ENCODE results near the gene SUSD6. TPM values are rescaled to one million over a fixed set of nuclear protein-coding genes. Genes with fewer than 3 reads are reported as not detected.

The SUSD6 gene, protein sequence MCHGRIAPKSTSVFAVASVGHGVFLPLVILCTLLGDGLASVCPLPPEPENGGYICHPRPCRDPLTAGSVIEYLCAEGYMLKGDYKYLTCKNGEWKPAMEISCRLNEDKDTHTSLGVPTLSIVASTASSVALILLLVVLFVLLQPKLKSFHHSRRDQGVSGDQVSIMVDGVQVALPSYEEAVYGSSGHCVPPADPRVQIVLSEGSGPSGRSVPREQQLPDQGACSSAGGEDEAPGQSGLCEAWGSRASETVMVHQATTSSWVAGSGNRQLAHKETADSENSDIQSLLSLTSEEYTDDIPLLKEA
- 9.2 and 52.2 TPM in 2 replicates for total RNA-seq

DNA sequence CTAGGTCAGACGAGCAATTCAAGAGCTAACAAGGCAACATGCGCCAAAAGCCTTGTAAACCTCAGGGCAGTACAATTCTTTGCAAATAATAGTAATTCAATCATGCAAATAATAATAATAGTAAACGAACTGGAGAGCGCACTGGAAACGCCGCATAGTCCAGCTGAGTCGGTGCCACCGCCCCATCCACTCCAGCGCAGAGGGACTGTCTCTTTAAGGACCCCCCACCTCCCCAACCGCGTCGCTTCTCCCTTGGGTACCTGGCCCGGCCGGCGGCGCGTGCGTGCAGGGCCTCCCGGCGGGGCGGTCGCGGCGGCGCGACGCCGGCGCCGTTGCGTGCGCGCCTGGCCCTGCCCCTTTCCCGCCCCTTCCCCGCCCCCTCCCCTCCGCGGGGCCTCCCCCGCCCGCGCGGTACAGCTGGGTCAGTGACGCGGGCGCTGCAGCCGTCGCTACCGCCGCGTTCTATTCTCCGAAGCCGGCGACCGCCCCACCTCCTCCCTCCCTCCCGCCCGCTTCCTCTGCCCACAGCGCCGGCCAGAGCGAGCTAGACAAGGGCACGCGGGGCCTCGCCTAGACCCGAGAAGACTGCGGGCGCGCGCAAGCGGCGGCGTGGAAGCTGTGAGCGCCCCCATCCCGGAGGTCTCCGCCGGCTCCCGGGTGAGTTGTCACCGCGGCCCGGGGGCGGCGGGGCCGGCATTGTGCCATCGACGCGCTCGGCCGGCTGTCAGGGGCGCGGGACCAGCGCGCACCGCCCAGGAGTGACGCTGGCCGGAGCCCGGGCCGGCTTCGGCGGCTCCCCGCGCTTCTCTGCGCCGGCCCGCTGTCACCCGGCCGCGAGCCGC, at the start of gene SUSD6:
Gene SUSD6 (plus strand): TSS at position 425 of the 842 bp plus-strand sequence. CDS start 46,997 bp downstream, outside the sequence.

GRCh38 chr14:69574263-69574953, 37.0 kb upstream of the SUSD6 start, which contains the start of gene CCDC177:
Gene CCDC177, minus strand, starts transcription at chr14:69574871. Its CDS starts 1,249 bp downstream, at chr14:69573622.

Other genes with a start within 250 kb of the SUSD6 start
- 89.8 and 119 TPM in 2 replicates for gene ERH, start 213.3 kb upstream of the SUSD6 start, total RNA-seq
- gene SLC39A9, start 212.9 kb upstream of the SUSD6 start, total RNA-seq, result 124 and 140 TPM in 2 replicates
- gene PLEKHD1, start 126.9 kb upstream of the SUSD6 start, total RNA-seq, result 0.07 TPM in 1 of 2 replicates, not detected in the other
- gene CCDC177, start 36.7 kb upstream of the SUSD6 start, total RNA-seq, result not detected in 2 replicates
- gene SRSF5, start 155.5 kb downstream of the SUSD6 start, total RNA-seq, result 117 and 221 TPM in 2 replicates
- under 0.01 TPM in 1 of 2 replicates, not detected in the other for gene SLC10A1, start 185.6 kb downstream of the SUSD6 start, total RNA-seq